ENCODE measurements around the gene TMEM35A.

DNA sequence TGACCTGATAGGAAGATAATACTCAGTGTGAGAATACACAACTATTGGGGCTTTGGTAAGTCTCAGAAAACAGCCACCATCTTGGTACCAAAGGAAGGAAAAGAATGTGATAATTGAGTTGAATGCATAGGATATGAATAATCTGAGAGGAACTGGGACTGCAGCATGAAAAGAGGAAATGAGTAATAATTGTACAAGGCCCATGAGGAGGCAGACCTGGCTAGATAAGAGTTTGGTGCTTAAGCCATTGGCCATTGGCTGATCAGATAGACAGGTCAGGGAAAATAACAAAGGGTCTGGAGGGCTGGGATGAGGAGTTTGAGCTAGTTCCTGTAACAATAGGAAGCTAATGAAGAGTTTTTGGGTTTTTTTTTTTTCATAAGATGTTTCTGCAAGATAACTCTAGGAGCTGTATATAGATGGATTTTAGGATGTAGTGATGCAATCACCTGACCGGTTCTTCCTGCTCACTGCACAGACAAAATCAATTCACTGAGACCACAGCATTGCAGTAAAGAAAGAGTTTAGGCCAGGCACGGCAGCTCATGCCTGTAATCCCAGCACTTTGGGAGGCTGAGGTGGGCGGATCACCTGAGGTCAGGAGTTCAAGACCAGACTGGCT is 21.5 kb upstream of the TMEM35A start:
- TF ChIP-seq CTCF (IDR thresholded peaks at IDR 0.05) (no peak), POLR2A (IDR thresholded peaks at IDR 0.05) (no peak), POLR2AphosphoS5 (IDR thresholded peaks at IDR 0.05; ENCODE audit: insufficient read depth in 1 of 2, low read depth in 1 of 2) (no peak)
